Progenitor cell of endocrine pancreas (in vitro differentiated cells): ENCODE measurements around the gene SRCIN1. TPM values are rescaled to one million over a fixed set of nuclear protein-coding genes. Genes with fewer than 3 reads are reported as not detected.

Source experiments
- DNase-seq: peaks from one replicate; pipeline ENCODE4 v3.0.0; 2021; ENCODE audit warnings: low spot score; ENCODE audit not compliant: unreplicated experiment
- H3K27ac Mint-ChIP-seq: 2 replicates; pipeline ENCODE4 v1.8.0; 2021; ENCODE audit warnings: mild to moderate bottlenecking, moderate library complexity, mixed read lengths
- H3K27me3 Mint-ChIP-seq: 2 replicates; pipeline ENCODE4 v1.8.0; 2021; ENCODE audit warnings: mixed read lengths
- H3K36me3 Mint-ChIP-seq: 2 replicates; pipeline ENCODE4 v1.8.0; 2022; ENCODE audit warnings: mixed read lengths; ENCODE audit not compliant: insufficient read depth
- H3K4me1 Mint-ChIP-seq: 2 replicates; pipeline ENCODE4 v1.8.0; 2021; ENCODE audit warnings: low read depth, mixed read lengths
- H3K4me3 Mint-ChIP-seq: 2 replicates; pipeline ENCODE4 v1.8.0; 2021; ENCODE audit warnings: low read depth, mild to moderate bottlenecking, moderate library complexity, mixed read lengths
- H3K9me3 Mint-ChIP-seq: 2 replicates; pipeline ENCODE4 v1.8.0; 2021; ENCODE audit warnings: low read depth, mixed read lengths
- CTCF ChIP-seq: fragments of 200-600 bp; sonication (generic); IDR thresholded peaks from one replicate; pipeline ENCODE4 v1.5.0; 2021; ENCODE audit warnings: antibody characterized with exemption, mild to moderate bottlenecking; ENCODE audit not compliant: unreplicated experiment
- total RNA-seq: library from RNA; stranded (reverse); gene quantifications from 2 replicates; pipeline ENCODE4 v1.2.1, GENCODE V29; 2021

Gene SRCIN1
- total RNA-seq, 1 donor from 2014 or later: 13.8 TPM

- H3K4me3 Mint-ChIP-seq: peak overlapping the region; percentile 72
- peaks cover 46% of the 10 kb centered on the region for H3K27me3 Mint-ChIP-seq
- no peaks in the 10 kb centered on the region for H3K9me3 Mint-ChIP-seq
- H3K36me3 Mint-ChIP-seq: no peaks in the 10 kb centered on the region
- peak overlapping the region; percentile 45 for H3K27ac Mint-ChIP-seq
- TF ChIP-seq CTCF: no peak
- no peak for DNase-seq
- H3K4me1 Mint-ChIP-seq: peaks cover 6% of the 10 kb centered on the region
These were observed 1.2 kb upstream of the SRCIN1 start for GRCh38 chr17:38606646-38607611.

DNA sequence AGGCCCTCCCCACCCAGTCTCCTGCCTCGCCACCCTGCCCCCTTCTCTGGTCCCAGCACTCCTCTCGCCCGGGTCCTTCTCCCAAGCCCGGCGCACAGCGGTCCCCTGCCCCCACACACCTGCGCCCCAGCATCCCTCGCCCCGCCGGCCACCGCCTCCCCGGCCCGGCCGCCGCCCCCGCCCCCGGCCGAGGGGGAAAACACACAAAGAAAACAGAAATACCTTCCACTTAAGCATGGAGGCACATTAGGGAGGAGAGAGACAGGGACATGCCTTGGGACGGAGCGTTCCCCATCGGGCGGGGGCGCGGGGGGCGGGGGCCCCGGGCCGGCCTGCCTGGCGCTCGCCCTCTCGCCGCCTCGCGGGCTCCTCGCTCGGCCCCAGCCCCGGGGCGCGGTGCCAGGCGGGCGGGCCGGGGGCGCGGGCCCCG is 326 bp downstream of the SRCIN1 start:
- Mint-ChIP-seq H3K27me3 (peaks cover 46% of the 10 kb centered on the region), H3K4me3 (peak overlapping the region; percentile 61), H3K27ac (no peak overlapping the region), H3K36me3 (no peaks in the 10 kb centered on the region), H3K9me3 (no peaks in the 10 kb centered on the region), H3K4me1 (peaks cover 13% of the 10 kb centered on the region)
- no peak for TF ChIP-seq CTCF
- no peak for DNase-seq

DNA sequence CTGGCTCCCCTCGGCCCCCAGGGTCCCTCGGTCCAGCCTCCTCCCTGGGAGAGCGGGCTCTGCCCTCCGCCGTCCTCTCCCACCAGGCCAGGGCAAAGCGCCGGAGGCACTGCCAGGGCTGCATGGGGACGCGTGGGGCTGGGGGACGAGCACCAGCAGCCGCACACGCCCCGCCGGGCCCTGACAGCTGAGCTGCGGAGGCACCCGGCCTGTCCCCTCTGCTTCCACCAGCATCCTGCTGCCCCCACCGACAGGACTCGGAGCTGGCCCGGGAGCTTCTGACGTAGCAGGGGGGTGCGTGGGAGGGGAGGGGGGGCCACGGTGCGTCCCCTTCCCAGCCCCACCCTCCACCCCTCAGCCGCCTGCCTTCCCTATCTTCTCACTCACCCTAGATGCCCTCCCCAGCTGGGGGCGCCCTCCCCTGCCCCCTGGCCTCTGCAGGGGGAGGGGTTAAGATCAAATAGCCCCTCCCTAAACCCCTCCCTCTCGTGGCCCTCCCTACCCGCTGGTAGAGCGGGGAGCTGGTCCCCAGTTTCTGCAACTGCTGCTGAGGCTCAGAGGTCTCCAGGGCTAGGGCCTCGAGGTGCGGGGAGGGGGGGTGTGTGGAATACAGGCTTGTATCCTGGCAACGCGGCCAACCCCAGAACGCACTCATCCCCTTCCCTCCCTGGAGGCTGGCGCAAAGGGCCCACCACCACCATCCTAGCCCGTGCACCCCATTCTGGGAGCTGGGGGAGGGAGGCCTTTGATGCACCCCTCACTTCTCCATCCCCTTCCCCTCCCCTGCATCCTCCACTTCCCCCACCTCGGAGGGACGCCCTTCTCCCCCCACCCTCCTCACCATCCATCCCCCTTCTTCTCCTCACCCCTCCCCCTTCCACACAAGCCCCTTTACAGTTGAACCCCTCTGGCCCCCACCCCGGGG is 1.0 kb downstream of the SRCIN1 start:
- H3K4me1 Mint-ChIP-seq: peaks cover 14% of the 10 kb centered on the region
- TF ChIP-seq CTCF: peak; percentile 27
- H3K9me3 Mint-ChIP-seq: no peaks in the 10 kb centered on the region
- peak overlapping the region; percentile 61 for H3K4me3 Mint-ChIP-seq
- no peak overlapping the region for H3K27ac Mint-ChIP-seq
- H3K36me3 Mint-ChIP-seq: no peaks in the 10 kb centered on the region
- peaks cover 49% of the 10 kb centered on the region for H3K27me3 Mint-ChIP-seq
- DNase-seq: no peak

DNA sequence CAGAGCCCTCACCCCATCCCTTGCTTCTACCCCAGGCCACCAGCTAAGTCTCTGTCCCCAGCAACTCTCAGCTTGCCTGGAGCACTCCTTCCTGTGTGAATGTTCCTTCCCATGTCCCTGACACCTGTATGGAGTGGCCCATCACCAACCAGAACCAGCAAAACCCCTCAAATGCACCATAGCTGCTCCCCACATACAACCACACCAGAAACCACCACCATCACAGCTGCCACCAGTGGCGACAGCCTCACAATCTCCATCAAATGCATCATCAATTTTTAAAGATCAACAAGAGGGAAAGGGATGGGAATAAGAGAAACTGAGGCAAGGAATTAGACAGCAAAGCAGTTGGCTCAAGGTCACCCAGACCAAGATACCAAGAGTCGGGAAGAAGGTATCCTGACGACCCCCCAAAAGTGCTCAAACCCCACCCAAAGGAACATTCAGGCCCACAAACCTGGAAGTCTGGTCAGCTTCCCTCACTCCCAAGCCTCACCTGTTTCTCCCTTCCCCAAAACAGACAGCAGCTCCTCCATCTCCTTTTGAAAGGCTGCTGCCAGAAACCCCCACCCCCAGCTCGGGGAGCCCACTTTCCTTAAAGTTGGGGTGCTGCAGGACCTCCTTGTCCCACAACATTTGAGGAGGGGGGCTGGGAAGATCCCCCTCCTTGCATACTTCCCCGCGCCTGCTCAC is 1.8 kb downstream of the SRCIN1 start:
- no peak for TF ChIP-seq CTCF
- Mint-ChIP-seq H3K36me3 (no peaks in the 10 kb centered on the region), H3K27ac (no peak overlapping the region), H3K4me1 (peaks cover 14% of the 10 kb centered on the region), H3K9me3 (no peaks in the 10 kb centered on the region), H3K4me3 (peak overlapping the region; percentile 23), H3K27me3 (peaks cover 41% of the 10 kb centered on the region)
- no peak for DNase-seq
